ENCODE measurements around the gene SH3RF2.
"Not testable (repeated sequence)": the region's sequence is repeated elsewhere in the genome, so short reads cannot be mapped to it uniquely, and the experiment has no call there.

Gene SH3RF2

GRCh38 chr5:145975361-145976066, 39.1 kb downstream of the SH3RF2 start:
- DNase-seq (ENCODE audit: low read depth, low spot score), result peak; percentile 27
- peak overlapping the region; percentile 59 for H3K27ac ChIP-seq

DNA sequence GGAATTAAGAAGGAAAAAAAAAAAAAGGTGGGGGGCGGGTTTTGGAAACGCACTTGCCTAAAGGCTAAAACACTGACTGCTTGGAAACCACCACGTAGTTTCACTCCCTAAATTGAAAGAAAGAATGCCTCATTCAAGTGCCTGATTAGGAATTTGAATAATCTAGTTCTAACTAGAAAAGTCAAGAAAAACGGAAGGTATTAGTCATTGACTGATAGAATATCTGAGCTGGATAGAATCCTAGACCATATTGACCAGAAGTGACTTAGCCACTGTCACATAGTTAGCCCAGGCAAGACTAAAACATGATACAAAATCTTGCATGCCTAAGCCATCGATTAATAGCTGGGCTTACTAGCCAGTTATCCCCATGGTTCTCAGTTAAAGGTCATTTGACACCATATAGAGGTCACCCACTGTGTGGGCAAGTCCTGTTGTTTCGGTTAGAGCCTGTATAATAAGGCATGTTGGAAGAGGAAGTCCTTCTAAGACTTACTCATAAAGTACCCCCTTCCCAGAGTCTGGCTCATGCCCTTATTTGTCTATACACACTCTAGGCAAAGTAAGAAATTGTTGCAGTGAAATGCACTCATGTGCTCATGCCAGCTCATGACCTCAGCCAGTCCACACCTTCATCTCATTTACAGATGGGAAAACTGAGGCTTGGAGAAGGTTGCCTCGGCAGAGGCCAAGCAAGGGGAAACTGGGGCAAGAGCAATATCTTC, 40.2 kb downstream of the SH3RF2 start:
- DNase-seq (ENCODE audit: low read depth, low spot score), result no peak
- peak overlapping the region; percentile 59 for H3K27ac ChIP-seq

GRCh38 chr5:145978171-145978570, 41.8 kb downstream of the SH3RF2 start:
- H3K27ac ChIP-seq, result no peak overlapping the region
- DNase-seq (ENCODE audit: low read depth, low spot score), result no peak

- no peak for DNase-seq (ENCODE audit: low read depth, low spot score)
- no peak overlapping the region for H3K27ac ChIP-seq
Measured at GRCh38 chr5:145978708-145979107, 42.3 kb downstream of the SH3RF2 start.

DNA sequence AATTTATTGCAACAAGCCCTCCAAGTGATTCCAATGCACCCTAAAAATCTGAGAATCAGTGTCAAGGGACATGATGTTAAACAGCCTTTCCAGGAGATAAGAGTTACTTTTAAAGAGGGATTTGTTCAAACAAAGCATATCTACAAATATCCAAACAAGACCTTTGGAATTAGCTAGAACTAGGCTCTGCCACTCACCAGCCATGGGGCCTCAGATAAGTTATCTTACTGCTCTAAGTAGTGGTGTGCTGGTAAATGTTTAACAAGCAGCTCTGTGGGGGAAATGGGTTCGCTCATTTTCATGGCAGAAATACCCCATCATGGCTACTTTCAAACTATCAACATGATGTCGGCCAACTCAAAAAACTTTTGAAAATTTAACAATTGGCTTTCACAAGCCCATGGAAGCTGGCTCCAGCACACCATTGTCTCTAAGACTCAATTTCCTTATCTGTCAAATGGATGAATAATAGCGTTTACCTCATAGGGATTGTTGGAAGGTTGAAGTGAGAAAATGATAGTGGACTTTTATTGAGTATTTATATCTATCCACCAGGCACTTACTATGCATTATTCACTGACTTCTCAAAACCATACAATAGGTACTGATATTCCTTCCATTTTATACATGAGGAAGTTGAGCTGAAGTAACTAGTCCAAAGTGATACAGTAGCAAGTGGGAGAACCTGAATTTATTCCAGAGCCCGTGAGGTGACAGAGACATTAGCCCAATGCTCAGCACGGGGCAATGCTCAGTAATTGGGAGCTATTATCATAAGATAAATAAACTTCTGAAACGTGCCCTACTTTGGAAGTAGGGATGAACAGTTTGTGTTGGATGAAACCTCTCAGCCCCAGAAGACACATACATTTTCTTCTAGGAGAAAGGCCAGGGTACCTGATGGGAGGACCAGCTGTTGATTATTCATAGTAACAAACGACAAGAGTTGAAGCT, 43.2 kb downstream of the SH3RF2 start:
- H3K27ac ChIP-seq, result no peak overlapping the region
- no peak for DNase-seq (ENCODE audit: low read depth, low spot score)

DNA sequence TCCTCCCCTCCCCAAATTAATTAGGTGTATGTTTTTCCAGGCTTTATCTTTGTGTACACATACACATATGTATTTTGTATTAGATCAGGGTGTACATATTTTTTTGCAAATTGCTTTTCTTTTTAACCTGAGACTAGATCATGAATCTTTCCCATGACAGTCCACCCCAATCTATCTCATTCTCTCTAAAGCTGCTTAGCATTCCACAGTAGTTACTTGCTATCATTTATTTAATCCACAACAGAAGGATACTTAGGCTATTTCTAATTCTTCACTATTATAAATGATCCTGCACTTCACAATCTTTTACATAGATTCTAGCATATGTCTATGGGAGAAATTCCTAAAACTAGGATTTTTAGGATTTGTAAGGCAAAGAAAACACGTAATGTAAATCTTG, 43.9 kb downstream of the SH3RF2 start:
- no peak overlapping the region for H3K27ac ChIP-seq
- DNase-seq (ENCODE audit: low read depth, low spot score), result no peak

DNA sequence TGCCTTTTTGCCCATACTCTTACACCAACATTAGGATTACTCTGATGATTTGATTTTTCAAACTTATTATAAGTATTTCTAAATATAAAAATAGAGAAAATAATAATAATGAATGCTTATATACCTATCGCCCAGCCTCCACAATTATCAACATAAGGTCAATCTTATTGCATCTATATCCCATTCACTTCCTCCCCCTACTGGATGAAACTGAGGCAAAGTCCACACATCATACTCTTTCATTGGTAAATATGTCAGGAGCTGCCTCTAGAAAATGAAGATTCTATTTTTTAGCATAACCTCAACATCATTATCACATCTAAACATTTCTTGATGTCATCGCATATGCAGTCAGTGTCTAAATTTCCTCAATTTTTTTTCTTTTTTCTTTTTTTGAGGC, 44.3 kb downstream of the SH3RF2 start:
- no peak for DNase-seq (ENCODE audit: low read depth, low spot score)
- H3K27ac ChIP-seq, result no peak overlapping the region

- H3K27ac ChIP-seq, result peak overlapping the region; percentile 31
- peak; percentile 27 for DNase-seq (ENCODE audit: low read depth, low spot score)
Measured at GRCh38 chr5:145981589-145982571, 45.5 kb downstream of the SH3RF2 start.

GRCh38 chr5:145982572-145983318, 46.4 kb downstream of the SH3RF2 start:
- H3K27ac ChIP-seq, result peak overlapping the region; percentile 31
- no peak for DNase-seq (ENCODE audit: low read depth, low spot score)

GRCh38 chr5:145983446-145983845, 47.1 kb downstream of the SH3RF2 start:
- DNase-seq (ENCODE audit: low read depth, low spot score), result no peak
- no peak overlapping the region for H3K27ac ChIP-seq

DNA sequence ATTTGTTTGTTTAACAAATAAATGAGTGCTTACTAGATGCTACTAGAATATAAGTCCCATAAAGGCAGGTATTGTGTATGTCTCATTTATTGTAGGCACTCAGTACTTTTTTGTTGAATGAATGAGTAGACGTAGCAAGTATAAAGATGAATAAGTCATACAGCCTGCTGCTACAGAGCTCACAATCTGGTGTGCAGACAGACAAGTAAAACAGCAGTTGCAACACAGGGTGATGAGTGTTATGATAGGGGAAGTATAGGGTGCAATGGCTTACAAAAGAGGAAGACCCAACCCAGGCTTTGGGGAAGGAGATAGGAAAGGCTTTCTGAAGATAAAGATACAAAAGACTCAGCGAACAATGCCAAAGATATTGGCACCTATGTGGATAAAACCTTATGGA, 47.7 kb downstream of the SH3RF2 start:
- no peak overlapping the region for H3K27ac ChIP-seq
- peak; percentile 12 for DNase-seq (ENCODE audit: low read depth, low spot score)

- H3K27ac ChIP-seq, result no peak overlapping the region
Measured at GRCh38 chr5:145987856-145988255, 51.5 kb downstream of the SH3RF2 start.

DNA sequence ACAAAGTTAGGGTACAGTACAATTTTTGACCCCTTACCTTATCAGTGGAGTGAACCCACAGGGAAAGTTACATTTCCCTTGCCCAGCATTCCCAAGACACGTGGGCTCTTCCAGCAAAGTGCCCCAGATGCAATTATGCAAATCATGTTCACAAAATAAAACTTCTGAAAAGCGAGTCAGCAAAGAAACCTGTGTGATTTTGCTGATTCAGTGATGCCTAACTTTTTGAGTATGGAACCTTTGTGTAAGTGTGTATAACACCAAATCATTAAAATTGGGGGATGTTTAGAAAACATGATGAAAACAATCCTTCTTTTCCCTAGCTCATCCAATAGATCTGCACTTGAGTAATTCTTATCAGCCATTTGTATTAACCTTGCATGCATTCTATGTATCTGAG, 52.6 kb downstream of the SH3RF2 start:
- H3K27ac ChIP-seq, result no peak overlapping the region
- DNase-seq (ENCODE audit: low read depth, low spot score), result no peak

More at GRCh38 chr5:145987856-145988255, 51.5 kb downstream of the SH3RF2 start:
- DNase-seq (ENCODE audit: low read depth, low spot score), result no peak

DNA sequence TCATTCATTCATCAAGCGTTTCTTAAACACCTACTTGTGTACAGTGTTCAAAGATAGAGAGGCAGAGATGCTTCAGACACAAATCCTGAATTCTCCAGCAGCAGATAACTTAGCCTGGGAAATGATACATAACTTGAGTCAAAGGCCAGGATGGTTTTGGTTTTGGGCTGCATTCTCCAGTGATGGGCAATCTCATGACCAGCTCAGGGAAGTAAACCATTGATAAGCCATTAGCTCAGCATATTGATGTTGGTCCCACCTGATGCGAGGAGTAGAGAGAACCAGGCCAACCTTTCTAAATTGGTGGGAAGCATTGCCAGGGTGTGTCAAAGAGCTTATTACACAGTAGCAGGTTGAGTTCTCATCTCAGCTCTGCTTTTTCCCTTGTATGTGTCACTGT, 53.0 kb downstream of the SH3RF2 start:
- no peak overlapping the region for H3K27ac ChIP-seq
- no peak for DNase-seq (ENCODE audit: low read depth, low spot score)

GRCh38 chr5:145990170-145990569, 53.8 kb downstream of the SH3RF2 start:
- DNase-seq (ENCODE audit: low read depth, low spot score), result no peak
- no peak overlapping the region for H3K27ac ChIP-seq

- no peak overlapping the region for H3K27ac ChIP-seq
- DNase-seq (ENCODE audit: low read depth, low spot score), result no peak
Measured at GRCh38 chr5:145991044-145991575, 54.7 kb downstream of the SH3RF2 start.

DNA sequence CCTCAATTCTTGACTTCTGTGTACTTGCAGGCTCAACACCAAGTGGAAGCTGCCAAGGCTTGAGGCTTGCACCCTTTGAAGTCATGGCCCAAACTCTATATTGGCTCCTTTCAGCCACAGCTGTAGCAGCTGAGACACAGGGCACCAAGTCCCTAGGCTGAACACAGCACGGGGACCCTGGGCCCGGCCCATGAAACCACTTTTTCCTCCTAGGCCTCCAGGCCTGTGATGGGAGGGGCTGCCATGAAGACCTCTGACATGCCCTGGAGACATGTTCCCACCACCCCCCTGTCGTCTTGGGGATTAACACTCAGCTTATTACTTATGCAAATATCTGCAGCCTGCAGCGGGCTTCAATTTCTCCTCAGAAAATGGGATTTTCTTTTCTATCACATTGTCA, 57.2 kb downstream of the SH3RF2 start:
- not testable (repeated sequence) for H3K27ac ChIP-seq; DNase-seq (ENCODE audit: low read depth, low spot score)

DNA sequence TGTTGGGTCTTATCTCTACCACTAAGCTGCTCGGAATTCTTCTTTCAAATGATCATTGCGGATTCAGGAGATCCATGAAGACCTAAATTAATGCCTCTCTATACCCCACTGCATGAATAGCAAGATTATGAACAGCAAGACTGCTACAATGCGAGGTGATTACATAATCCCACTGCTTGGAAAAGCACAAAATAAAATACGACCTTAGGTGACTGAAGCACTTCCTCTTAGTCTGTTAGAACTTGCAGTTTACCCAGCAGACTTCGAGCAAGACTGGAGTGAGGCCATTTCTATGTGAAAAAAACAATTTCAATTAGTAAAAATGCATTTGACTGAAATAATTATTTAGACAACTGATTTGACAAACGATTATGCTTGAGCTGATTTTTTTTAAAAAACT, 59.8 kb downstream of the SH3RF2 start:
- H3K27ac ChIP-seq, result no peak overlapping the region
- DNase-seq (ENCODE audit: low read depth, low spot score), result no peak

- no peak overlapping the region for H3K27ac ChIP-seq
- DNase-seq (ENCODE audit: low read depth, low spot score), result no peak
Measured at GRCh38 chr5:145999208-145999607, 62.8 kb downstream of the SH3RF2 start.

Measured in epithelial cell of prostate (primary cell).